Suppressor macrophage treated with lipopolysaccharide for 4 hours (primary cell): ENCODE data around the gene DSP.

Source experiments
- DNase-seq: peaks from one replicate; pipeline ENCODE4 v3.0.0-alpha.2; 2020

Gene DSP, protein sequence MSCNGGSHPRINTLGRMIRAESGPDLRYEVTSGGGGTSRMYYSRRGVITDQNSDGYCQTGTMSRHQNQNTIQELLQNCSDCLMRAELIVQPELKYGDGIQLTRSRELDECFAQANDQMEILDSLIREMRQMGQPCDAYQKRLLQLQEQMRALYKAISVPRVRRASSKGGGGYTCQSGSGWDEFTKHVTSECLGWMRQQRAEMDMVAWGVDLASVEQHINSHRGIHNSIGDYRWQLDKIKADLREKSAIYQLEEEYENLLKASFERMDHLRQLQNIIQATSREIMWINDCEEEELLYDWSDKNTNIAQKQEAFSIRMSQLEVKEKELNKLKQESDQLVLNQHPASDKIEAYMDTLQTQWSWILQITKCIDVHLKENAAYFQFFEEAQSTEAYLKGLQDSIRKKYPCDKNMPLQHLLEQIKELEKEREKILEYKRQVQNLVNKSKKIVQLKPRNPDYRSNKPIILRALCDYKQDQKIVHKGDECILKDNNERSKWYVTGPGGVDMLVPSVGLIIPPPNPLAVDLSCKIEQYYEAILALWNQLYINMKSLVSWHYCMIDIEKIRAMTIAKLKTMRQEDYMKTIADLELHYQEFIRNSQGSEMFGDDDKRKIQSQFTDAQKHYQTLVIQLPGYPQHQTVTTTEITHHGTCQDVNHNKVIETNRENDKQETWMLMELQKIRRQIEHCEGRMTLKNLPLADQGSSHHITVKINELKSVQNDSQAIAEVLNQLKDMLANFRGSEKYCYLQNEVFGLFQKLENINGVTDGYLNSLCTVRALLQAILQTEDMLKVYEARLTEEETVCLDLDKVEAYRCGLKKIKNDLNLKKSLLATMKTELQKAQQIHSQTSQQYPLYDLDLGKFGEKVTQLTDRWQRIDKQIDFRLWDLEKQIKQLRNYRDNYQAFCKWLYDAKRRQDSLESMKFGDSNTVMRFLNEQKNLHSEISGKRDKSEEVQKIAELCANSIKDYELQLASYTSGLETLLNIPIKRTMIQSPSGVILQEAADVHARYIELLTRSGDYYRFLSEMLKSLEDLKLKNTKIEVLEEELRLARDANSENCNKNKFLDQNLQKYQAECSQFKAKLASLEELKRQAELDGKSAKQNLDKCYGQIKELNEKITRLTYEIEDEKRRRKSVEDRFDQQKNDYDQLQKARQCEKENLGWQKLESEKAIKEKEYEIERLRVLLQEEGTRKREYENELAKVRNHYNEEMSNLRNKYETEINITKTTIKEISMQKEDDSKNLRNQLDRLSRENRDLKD (N-terminal part only)

DNA sequence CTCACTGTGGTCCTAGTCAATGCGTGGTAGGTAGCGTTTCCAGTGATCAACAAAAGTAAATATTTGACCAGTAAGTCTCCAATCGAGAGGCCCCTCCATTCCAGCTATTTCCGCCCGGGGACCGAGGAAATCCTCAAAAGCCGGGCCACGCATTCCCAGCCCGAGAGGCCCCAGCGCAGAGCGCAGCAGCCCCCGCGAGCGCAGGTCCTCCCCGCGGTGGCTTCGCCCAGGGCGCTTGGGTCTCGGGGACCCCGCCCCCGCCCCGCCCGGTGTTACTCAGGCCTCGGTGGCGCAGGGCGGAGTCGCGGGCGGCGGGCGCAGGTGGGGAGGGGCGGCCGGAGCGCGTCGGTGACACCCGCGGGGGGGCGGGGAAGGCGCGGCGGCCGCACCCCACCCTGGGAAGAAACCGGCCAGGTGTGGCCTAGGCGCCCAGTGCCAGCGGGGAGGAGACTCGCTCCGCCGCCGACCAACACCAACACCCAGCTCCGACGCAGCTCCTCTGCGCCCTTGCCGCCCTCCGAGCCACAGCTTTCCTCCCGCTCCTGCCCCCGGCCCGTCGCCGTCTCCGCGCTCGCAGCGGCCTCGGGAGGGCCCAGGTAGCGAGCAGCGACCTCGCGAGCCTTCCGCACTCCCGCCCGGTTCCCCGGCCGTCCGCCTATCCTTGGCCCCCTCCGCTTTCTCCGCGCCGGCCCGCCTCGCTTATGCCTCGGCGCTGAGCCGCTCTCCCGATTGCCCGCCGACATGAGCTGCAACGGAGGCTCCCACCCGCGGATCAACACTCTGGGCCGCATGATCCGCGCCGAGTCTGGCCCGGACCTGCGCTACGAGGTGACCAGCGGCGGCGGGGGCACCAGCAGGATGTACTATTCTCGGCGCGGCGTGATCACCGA lies at the start of gene DSP:
Gene DSP, plus strand, starts transcription at position 497 of the 890 bp plus-strand sequence. Its CDS starts 245 bp downstream, at position 742.
- DNase-seq: peak; percentile 12

DNA sequence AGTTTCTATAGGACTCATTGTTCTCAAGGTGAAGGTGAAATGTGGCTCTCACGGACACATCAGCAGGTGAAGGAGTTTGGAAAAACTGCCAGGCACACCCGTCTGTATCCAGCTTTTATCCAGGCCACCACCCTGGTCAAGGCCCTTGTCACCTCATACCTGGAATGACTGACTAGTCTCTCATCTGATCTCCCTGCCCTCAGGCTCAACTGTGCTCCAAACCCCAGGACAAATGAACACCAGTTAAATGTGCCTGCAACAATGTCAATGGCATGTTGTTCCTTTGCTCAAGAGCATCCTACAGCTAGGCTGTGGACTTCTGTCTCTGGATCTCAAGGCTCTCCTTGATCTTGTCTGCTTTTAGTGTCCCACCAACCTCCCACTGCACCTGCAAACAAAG lies 47.6 kb upstream of the DSP start:
- no peak for DNase-seq

DNA sequence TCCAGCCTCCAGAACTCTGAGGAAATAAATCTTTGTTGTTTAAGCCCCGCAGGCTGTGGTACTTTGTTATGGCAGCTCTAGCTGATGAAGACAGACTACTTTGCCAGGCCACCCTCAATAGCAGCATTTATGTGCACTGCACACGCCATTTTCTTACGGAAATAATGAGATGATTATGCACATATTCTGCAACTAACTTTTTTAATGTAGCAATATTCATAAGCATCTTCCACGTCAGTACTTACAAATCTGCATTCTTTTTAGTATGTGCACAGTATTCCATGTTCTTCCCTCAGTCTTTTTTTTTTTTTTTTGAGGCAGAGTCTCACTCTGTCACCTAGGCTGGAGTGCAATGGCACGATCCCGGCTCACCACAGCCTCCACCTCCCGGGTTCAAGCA lies 46.8 kb upstream of the DSP start:
- no peak for DNase-seq

DNA sequence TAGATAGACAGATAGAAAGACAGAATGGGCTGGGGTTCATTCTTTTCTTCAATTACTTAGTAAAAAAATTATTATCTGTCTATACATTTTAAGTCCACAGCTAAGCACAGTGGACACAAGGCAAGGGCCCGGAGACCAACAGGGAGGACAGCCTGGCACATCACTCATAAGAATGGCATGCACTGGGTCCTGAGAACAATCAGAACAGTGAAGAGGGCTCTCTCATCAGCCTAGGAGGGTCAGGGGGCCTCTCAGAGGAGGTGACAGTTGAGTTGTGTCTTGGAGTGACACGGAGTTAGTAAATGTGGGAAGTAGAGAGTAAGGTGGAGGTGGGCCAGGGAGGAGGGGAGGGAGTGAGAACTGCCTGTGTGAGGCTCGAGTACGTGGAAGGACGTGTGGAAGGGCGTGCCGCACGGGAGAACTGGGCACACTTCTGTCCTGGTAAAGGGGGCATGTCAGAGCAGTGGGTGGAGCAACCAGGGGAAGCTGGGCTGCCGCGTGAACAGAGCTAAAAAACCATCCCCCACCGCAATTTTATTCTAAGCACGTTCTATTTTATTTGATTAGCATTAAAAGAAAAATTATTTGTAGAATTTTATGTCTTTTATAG lies 45.1 kb upstream of the DSP start:
- no peak for DNase-seq

DNA sequence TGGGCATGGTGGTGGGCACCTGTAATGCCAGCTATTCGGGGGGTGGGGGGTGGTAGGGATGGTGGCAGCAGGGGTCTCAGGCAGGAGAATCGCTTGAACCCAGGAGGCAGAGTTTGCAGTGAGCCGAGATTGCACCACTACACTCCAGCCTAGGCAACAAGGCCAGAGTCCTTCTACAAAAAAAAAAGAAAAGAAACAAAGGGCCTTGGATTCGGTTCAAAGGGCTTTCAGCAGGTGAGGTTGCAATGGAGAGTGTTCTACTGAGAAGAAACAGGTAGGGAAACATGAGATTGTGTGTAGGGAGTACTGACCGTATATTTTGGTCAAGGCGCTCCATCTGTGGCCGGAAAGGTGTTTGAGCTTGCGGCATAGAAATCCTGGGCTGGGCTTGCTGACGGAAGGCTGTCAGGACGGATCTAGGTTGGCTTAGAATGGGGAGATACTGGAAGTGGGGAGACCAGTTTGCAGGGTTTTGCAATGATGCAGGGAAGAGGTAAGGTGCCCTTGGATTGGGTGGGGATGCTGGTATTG lies 40.7 kb upstream of the DSP start:
- no peak for DNase-seq

DNA sequence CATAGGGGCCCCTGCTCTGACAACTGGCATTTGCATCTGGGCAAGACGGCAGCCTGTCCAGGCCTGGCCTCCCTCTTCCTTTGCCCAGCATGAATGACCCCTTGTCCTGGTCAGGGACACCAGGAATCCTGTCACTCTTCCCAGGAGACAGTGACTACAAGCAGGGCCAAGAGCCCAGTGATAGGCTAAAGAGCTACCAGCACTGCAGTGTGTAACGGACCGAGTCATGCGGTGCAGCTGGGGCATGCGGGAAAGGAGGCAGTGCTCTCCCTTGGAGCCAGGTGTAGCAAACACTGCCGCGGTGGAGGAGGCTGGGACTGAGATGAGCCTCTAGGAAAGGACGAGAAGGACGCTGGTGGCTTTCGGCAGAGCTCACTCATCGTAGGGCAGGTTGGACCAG lies 38.7 kb upstream of the DSP start:
- no peak for DNase-seq

DNA sequence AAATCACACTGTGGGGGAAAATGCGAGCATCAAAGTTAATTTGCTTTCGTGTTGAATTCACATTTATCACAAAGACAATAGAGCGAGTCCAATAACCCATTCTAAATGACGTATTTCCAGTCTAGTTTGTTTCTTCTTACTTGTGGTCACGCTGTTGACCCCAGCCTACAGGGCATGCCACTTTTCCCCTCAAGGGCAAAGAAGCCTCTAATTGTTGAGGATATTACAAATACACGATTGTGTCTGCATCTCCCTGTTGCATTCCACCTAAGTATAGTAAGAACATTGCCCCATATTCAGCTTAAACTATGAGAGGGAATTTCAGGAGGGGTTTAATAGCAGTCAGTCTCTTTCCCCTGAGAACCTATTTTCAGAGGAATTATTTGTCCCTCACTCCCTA lies 37.4 kb upstream of the DSP start:
- no peak for DNase-seq

DNA sequence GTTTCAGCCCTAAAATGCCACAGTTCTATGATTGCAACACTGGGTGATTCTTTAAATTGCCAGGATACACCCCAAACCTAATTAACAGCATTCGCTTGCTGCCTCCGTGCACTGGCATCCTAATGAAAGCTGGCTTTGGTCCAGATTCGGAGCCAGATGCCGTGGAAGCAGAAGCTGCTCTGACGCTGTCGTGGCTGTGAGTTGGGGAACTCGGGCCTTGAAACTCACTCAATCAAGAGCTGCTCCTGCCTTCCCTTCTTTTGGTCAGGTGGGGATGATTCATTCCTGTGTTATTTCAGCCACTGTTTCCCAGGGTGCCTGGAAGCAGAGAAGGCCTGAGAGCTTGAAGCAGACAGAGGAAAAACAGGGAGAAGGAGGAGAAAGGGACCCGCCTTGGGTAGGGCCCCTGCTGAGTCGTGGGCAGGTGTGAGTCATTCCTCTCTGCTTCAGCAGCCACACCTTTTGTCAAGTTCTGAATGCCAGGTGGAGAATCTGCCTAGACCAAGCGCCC lies 36.2 kb upstream of the DSP start:
- DNase-seq: peak; percentile 71

DNA sequence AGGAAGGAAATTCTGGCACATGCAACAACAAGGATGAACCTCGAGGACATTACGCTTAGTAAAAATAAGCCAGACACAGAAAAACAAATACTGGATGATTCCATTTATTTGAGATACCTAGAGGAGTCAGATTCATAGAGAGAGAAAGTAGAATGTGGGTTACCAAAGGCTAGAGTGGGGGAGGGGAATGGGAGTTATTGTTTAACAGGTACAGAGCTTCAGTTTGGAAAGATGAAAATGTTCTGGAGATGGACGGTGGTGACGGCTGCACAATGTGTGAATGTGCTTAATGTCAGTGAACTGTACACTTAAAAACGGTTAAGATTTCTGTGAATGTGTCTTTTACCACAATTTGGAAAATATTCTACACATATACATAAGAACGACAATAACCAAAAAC lies 33.9 kb upstream of the DSP start:
- no peak for DNase-seq

DNA sequence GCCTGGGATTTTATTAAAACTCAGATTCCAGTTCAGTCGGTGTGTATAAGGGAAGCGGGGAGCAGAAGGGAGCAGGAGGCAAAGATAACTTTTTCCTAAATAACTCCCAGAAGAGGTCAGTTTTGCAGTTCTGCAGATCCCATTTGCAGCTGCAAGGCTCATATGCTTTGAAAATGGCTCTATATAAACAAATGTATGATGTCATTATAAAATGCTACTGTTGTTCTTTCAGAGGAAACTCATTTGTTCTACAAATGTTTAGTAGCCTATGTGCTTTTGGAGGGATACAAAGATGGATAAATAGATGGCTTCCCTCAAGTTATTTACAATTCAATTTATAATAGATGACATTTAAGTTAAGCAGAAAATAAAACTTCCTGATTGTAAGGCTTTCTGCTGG lies 29.2 kb upstream of the DSP start:
- DNase-seq: no peak

DNA sequence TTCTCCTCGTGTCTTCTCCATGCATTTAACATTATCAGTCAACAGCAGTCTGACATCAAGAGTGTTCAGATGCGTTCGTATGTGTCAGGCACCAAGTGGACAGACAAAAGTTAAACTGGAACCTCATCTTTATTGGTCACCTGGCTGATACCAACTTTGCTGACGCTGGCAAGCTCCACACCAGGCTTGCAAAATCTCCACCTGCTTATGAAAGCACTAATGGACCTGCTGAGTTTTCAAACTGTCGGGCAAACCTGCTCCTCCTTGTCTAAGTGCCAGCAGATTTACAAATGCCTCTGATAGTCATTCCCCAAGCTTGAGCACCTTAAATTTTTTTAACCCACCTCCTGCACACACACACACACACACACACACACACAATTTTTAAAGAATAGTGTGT lies 27.9 kb upstream of the DSP start:
- no peak for DNase-seq

DNA sequence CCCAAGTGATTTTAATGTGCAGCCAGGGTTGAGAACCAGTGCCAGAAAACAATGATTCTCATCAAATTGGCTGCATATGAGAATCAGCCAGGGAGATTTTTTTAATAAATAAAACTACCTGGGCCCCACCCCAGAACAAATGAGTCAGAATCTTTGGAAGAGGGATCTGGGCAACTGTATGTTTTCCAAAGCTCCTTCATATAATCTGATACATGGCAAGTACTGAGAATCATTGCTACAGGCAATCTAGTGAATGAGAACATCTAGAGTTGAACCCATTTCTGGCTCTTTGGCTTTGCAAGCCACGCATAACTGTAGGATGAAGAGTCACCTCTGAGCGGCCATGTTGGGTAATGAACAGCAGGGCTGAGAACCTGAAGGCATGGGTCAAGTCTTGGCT lies 26.1 kb upstream of the DSP start:
- no peak for DNase-seq

DNA sequence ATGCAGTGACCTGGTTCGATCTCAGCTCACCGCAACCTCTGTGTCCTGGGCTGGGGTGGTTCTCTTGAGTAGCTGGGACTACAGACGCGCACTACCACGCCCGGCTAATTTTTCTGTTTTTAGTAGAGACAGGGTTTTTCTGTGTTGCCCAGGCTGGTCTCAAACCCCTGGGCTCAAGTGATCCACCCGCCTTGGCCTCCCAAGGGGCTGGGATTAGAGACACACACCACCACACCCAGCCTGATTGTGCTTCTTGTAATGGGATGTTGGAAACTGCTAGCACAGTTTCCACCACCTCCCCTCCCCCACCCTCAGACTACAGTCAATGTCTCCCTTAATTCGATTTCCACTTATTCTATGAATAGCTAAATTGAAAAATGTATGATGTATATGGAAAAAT lies 22.6 kb upstream of the DSP start:
- DNase-seq: no peak

DNA sequence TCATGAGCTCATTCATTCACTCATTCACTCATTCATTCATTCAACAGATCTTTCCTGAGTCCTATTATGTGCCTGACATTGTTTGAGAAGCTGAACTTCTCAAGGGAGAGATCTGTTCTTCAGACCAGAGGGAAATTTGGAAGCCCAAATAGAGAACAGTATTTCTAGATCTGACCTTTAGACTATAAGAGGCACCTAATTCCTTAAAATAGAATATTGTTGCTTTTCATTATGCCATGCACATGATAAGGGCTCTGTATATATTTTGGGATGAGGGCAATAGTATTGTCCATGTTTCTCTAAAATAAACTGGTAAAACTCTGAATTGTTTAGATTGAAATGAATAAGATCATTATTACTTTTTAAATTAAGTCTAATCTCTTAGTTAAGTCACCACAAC lies 18.6 kb upstream of the DSP start:
- no peak for DNase-seq

DNA sequence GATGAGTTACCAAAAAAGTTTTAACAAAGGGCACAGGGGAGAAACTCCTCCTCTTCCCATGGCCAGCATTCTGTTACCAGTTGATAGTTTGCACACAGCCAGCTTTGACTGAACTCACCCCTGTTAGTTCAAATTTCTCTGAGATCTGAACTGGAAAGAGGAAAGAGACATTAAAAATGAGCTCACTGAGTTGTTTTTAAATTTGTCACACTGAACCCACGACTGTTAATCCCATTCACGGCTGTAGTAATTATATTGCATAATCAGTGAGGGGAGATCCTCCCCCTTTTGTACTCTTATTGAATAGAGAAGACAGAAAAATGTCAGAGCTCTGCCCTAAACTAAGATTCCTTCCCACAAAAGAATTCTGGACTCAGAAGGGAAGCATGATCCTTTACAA lies 17.5 kb upstream of the DSP start:
- DNase-seq: peak; percentile 4

DNA sequence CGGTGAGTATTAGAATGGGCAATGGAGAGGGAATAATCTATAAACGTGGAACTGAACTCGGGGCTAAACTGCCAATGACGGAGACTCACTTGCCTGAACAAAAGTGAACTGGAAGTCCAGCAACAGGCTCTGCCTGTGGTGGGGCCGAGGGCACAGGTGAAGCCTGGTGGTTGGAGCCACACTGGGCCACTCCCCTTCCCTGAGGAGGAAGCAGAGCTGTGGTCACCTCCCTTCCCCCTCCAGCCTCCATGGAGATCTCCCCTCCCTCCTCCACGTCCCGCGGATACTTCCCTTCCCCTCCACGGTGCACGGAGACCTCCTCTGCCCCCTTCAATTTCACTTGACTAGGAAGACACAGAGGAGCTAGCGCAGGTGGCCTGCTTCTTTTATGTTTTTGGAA lies 14.7 kb upstream of the DSP start:
- DNase-seq: no peak

DNA sequence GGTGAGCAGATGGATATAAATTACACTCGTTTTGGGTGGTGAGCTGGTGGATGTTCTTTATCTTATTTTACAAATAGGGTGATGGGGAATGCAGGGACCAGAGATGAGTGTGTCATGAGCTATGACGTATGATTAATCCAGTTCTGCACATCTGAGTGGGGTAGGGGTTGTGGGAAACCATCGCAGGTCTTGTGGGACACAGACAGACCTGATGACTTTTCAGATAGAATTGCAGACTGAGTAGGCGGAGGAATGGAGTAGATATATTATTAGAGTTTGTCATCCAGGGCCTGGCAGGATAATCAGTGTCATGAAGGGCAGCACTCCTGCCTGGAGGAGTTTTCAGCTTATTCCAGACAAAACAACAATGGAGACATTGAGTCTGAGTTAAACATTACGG lies 12.9 kb upstream of the DSP start:
- DNase-seq: no peak

DNA sequence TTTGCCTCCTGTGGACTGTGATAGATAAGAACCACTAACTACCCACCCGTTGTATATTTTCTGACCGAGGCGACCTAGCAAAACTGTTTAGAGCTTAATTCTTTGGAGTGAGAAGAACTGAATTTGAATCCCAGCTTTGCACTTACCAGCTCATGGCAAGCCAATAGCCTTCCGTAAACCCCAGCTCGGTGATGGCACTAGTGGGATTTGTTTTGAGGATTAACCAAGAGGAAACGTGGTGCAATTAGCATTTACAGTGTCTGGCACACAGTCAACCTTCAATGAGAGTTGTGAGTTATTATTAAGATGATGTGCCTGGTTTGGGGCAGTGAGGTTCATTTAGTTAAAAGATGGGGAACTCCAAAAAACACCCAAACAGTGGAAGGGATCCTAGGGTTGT lies 12.3 kb upstream of the DSP start:
- DNase-seq: no peak

DNA sequence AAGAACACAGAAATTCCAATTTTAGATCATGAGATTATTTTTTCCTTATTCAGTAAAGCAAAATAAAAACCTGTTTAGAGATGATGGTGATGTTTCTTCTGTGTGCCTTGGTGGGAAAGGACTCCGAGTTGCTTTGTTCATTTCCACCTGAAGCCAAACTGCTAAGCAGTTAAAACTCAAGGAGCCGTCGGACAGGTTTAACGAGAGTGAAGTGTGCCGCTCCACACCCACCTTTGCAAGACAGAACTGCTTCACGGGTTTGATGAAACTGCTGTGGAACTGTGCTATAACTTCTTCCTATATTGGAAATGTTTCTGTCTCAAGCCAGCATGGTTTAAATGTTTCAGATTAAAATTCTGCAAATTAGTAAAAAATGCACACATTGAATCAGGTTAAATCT lies 9.2 kb upstream of the DSP start:
- no peak for DNase-seq

DNA sequence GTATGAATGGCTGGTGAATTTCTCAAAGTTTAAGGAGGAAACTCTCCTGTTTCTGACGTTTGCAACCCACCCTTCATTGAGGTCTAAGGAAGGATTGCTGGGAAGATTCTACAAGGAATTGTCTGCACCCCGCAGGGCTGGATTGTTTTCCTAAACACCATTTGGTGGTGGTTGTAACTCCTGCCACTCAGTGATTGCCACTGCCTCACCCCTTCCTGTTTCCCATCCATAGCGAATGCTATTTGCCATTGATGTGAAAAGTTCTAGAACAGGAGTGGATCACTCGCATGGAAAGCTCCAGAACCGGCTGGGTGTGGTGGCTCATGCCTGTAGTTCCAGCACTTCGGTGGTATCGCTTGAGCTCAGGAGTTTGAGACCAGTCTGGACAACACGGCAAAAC lies 8.7 kb upstream of the DSP start:
- DNase-seq: no peak

DNA sequence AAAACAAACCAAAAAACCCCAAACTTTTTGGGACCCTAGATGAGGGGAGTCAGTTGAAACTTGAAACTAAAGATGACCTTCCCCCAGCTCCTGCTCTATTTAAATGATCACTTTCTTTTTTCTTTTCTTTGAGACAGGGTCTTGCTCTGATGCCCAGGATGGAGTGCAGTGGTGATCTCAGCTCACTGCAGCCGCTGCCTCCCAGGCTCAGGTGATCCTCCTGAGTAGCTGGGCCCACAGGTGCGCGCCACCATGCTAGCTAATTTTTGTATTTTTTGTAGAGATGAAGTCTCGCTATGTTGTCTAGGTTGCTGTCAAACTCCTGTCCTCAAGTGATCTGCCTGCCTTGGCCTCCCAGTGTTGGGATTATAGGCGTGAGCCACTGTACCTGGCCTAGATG lies 7.3 kb upstream of the DSP start:
- DNase-seq: no peak

DNA sequence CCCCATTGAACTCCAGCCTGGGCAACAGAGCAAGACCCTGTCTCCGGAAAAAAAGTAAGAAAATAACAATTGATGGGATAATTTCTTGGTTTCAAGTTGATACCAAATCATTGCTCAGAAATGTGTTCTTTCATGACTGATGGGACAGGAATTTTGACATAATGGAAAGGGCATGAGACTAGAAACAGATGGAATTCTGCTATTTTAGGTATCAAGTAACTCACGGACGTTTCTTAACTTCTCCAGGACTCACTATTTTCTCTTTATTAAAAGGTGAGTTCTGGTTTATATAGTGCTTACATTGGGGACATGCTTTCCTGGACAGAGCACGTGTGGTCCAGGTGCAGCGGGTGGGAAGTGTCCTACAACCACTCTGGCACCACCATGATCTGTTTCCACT lies 6.0 kb upstream of the DSP start:
- no peak for DNase-seq
